MM.1S (cell line): ENCODE results near the gene RBMS3.

Experiments used
- DNase-seq: peaks from one replicate; pipeline ENCODE4 v3.0.0-alpha.2; 2015
- H2AFZ ChIP-seq: fragments of 300-600 bp; sonication (generic); 2 replicates; pipeline ENCODE4 v1.6.0; 2016; ENCODE audit warnings: antibody characterized with exemption, low read length
- H3F3A ChIP-seq: fragments of 300-600 bp; sonication (generic); 2 replicates; pipeline ENCODE4 v1.6.1; 2016; ENCODE audit warnings: mild to moderate bottlenecking, antibody characterized with exemption, low read length, moderate library complexity, mixed read lengths; ENCODE audit not compliant: insufficient read depth
- H3K27ac ChIP-seq: fragments of 300-600 bp; sonication (generic); 2 replicates; pipeline ENCODE4 v1.5.1; 2016; ENCODE audit warnings: mild to moderate bottlenecking, low read length
- H3K27me3 ChIP-seq: fragments of 300-600 bp; sonication (generic); replicated peaks from 2 replicates; pipeline ENCODE4 v1.6.0; 2016; ENCODE audit warnings: low read length; ENCODE audit not compliant: insufficient read depth
- H3K36me3 ChIP-seq: fragments of 300-600 bp; sonication (generic); replicated peaks from 2 replicates; pipeline ENCODE4 v1.6.1; 2016; ENCODE audit warnings: mild to moderate bottlenecking, low read length, mixed read lengths; ENCODE audit not compliant: insufficient read depth
- H3K4me1 ChIP-seq: fragments of 300-600 bp; sonication (generic); 2 replicates; pipeline ENCODE4 v1.6.1; 2016; ENCODE audit warnings: low read length, mixed read lengths
- H3K4me2 ChIP-seq: fragments of 300-600 bp; sonication (generic); 2 replicates; pipeline ENCODE4 v1.6.0; 2016; ENCODE audit warnings: low read depth, low read length
- H3K4me3 ChIP-seq: fragments of 300-600 bp; sonication (generic); 2 replicates; pipeline ENCODE4 v1.5.1; 2016; ENCODE audit warnings: low read length, mixed read lengths
- H3K79me2 ChIP-seq: fragments of 300-600 bp; sonication (generic); 2 replicates; pipeline ENCODE4 v1.6.1; 2016; ENCODE audit warnings: mixed run types, low read length, mixed read lengths
- H3K9ac ChIP-seq: fragments of 300-600 bp; sonication (generic); 2 replicates; pipeline ENCODE4 v1.6.1; 2016; ENCODE audit warnings: low read length, mixed read lengths
- H3K9me2 ChIP-seq: fragments of 300-600 bp; sonication (generic); replicated peaks from 2 replicates; pipeline ENCODE4 v1.6.1; 2016; ENCODE audit warnings: mild to moderate bottlenecking, low read length, mixed read lengths; ENCODE audit not compliant: insufficient read depth
- H3K9me3 ChIP-seq: fragments of 300-600 bp; sonication (generic); replicated peaks from 2 replicates; pipeline ENCODE4 v1.6.1; 2016; ENCODE audit warnings: mild to moderate bottlenecking, low read length, mixed read lengths; ENCODE audit not compliant: insufficient read depth
- H4K20me1 ChIP-seq: fragments of 300-600 bp; sonication (generic); 2 replicates; pipeline ENCODE4 v1.6.1; 2016; ENCODE audit warnings: mild to moderate bottlenecking, low read length, moderate library complexity, mixed read lengths; ENCODE audit not compliant: insufficient read depth
- CTCF ChIP-seq: fragments of 300-600 bp; sonication (generic); IDR thresholded peaks from 2 replicates; pipeline ENCODE4 v1.5.1; 2016; ENCODE audit warnings: antibody characterized with exemption, low read length, mixed read lengths
- EZH2 ChIP-seq: fragments of 300-600 bp; sonication (generic); optimal IDR thresholded peaks from 2 replicates; pipeline ENCODE3; 2017; ENCODE audit warnings: low read depth, mild to moderate bottlenecking, antibody characterized with exemption, low read length, mixed read lengths
- EZH2phosphoT487 ChIP-seq: fragments of 300-600 bp; sonication (generic); IDR thresholded peaks from 2 replicates; pipeline ENCODE4 v1.6.1; 2018; ENCODE audit warnings: antibody characterized with exemption, low read length

The RBMS3 gene

GRCh38 chr3:29618395-29619282 is 337.8 kb downstream of the RBMS3 start:
- no peaks in the 10 kb centered on the region for H3K4me1 ChIP-seq

GRCh38 chr3:29619676-29620075 is 338.8 kb downstream of the RBMS3 start:
- Histone ChIP-seq H3F3A (no peaks in the 10 kb centered on the region), H3K9me2 (no peaks in the 10 kb centered on the region), H3K27ac (no peak overlapping the region), H3K4me3 (no peak overlapping the region), H3K9ac (no peak overlapping the region), H3K9me3 (no peaks in the 10 kb centered on the region), H3K79me2 (no peaks in the 10 kb centered on the region), H2AFZ (no peak overlapping the region), H3K36me3 (no peaks in the 10 kb centered on the region), H3K4me1 (no peaks in the 10 kb centered on the region), H3K27me3 (no peaks in the 10 kb centered on the region), H4K20me1 (no peaks in the 10 kb centered on the region), H3K4me2 (no peak overlapping the region)
- DNase-seq = no peak
- no peak for TF ChIP-seq CTCF
- TF ChIP-seq EZH2 = no peak
- TF ChIP-seq EZH2phosphoT487 = no peak

More at GRCh38 chr3:29618395-29619282, 337.8 kb downstream of the RBMS3 start:
- no peak overlapping the region for H3K4me2 ChIP-seq
- no peaks in the 10 kb centered on the region for H3K9me3 ChIP-seq
- no peak overlapping the region for H3K4me3 ChIP-seq
- no peak for TF ChIP-seq CTCF
- no peak for TF ChIP-seq EZH2phosphoT487
- TF ChIP-seq EZH2 = no peak
- no peaks in the 10 kb centered on the region for H3K79me2 ChIP-seq
- no peaks in the 10 kb centered on the region for H4K20me1 ChIP-seq
- H3F3A ChIP-seq = no peaks in the 10 kb centered on the region
- H3K9me2 ChIP-seq = no peaks in the 10 kb centered on the region
- no peak for DNase-seq
- H3K27me3 ChIP-seq = no peaks in the 10 kb centered on the region
- H2AFZ ChIP-seq = no peak overlapping the region
- no peak overlapping the region for H3K27ac ChIP-seq
- no peaks in the 10 kb centered on the region for H3K36me3 ChIP-seq
- no peak overlapping the region for H3K9ac ChIP-seq

- 0 out of 2 replicates have a peak, but pooled peaks cover 5% of the 10 kb centered on the region for H3K4me1 ChIP-seq
- H3K9me3 ChIP-seq = no peaks in the 10 kb centered on the region
- no peaks in the 10 kb centered on the region for H3K9me2 ChIP-seq
- no peaks in the 10 kb centered on the region for H3F3A ChIP-seq
- H3K79me2 ChIP-seq = no peaks in the 10 kb centered on the region
- DNase-seq = no peak
- H2AFZ ChIP-seq = no peak overlapping the region
- H3K4me3 ChIP-seq = no peak overlapping the region
- H3K9ac ChIP-seq = no peak overlapping the region
- H3K27me3 ChIP-seq = no peaks in the 10 kb centered on the region
- no peaks in the 10 kb centered on the region for H4K20me1 ChIP-seq
- H3K4me2 ChIP-seq = no peak overlapping the region
- no peak overlapping the region for H3K27ac ChIP-seq
- H3K36me3 ChIP-seq = no peaks in the 10 kb centered on the region
- TF ChIP-seq EZH2phosphoT487 (no peak), EZH2 (no peak), CTCF (no peak)
Observed at GRCh38 chr3:29627136-29628117, 346.6 kb downstream of the RBMS3 start.
